AG04450 (cell line): ENCODE results near the gene HTRA1. TPM values are rescaled to one million over a fixed set of nuclear protein-coding genes. Genes with fewer than 3 reads are reported as not detected.

Experiments
- CTCF ChIA-PET: fragments of 300-600, 350-600 bp; formaldehyde crosslinking; extraction: SDS; loops from one replicate; lab custom pipeline; 2022; ENCODE audit warnings: antibody characterized with exemption, inconsistent platforms; lab: Charles Lee
- POLR2A ChIA-PET: fragments of 350-600 bp; formaldehyde crosslinking; extraction: SDS; loops from one replicate; lab custom pipeline; 2021; ENCODE audit warnings: antibody characterized with exemption, inconsistent platforms; lab: Yijun Ruan, JAX
- DNase-seq: peaks from one replicate; pipeline ENCODE4 v3.0.0-alpha.2; 2011; ENCODE audit warnings: low read depth, low spot score
- H3K27ac ChIP-seq: one replicate; pipeline ENCODE4 v1.5.1; 2012; ENCODE audit warnings: low read depth, low read length, control low read depth
- H3K27me3 ChIP-seq: one replicate; pipeline ENCODE4 v1.6.0; 2012; ENCODE audit warnings: low read length; ENCODE audit not compliant: control insufficient read depth, insufficient read depth
- H3K4me3 ChIP-seq: 2 replicates; pipeline ENCODE4 v1.5.1; 2011; ENCODE audit warnings: mild to moderate bottlenecking, low read depth, low read length, control low read depth
- H3K9me3 ChIP-seq: 2 replicates; pipeline ENCODE4 v1.5.1; 2012; ENCODE audit warnings: low read length; ENCODE audit not compliant: control insufficient read depth, insufficient read depth
- polyA minus RNA-seq: library from RNA; depleted of rRNA, polyadenylated mRNA; stranded (reverse); fragments of >200 nt; gene quantifications from 2 replicates; pipeline ENCODE4 v1.2.3, GENCODE V29; 2011; rRNA and poly(A)+ RNA removed
- polyA plus RNA-seq: library from polyadenylated mRNA; depleted of rRNA; stranded (reverse); fragments of >200 nt; gene quantifications from 2 replicates; pipeline ENCODE4 v1.2.3, GENCODE V29; 2011; rRNA removed
- TF ChIP-seq, protein P1 (sequence below): IDR thresholded peaks from 2 replicates; pipeline ENCODE4 v1.5.1; 2011; ENCODE audit warnings: low read depth, low read length, control low read depth, inconsistent platforms

The HTRA1 gene
- 179 and 187 TPM in 2 replicates for polyA plus RNA-seq
- polyA minus RNA-seq, result 30.3 and 32.8 TPM in 2 replicates

DNA sequence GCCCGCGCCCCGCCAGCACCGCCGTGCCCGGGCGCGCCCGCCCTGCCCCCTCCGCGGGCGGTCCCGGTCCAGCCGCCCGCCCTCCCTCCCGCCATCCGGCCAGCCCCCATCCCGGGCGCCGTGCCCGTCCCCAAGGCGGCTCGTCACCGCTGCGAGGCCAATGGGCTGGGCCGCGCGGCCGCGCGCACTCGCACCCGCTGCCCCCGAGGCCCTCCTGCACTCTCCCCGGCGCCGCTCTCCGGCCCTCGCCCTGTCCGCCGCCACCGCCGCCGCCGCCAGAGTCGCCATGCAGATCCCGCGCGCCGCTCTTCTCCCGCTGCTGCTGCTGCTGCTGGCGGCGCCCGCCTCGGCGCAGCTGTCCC, at the start of gene HTRA1:
Gene HTRA1 (plus strand): TSS at position 187 of the 362 bp plus-strand sequence. CDS start 100 bp downstream, at position 287.
- no peak for DNase-seq

DNA sequence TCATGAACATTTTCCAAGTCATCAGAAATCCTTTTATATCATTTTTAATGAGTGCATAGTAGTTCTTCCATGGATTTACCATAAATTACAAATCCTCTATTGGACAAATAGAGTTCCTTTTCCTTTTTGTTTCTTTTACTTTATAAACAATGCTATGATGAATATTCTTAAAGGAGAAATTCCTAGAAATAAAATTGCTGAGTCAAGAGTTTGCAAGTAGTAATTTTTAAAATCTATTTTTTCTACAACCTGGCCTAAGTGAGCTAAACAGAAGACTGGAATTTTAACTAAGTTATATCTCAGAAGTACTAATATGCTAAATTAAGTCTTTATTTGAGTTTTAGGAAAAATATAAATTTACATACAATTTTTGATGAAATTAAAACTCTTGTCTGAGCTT, 48.0 kb upstream of the HTRA1 start:
- DNase-seq, result no peak
- no peak overlapping the region for H3K4me3 ChIP-seq
- ChIA-PET CTCF (interaction anchor here (1.1 to 1.8 kb wide), 3 partner anchors 39 to 114 kb away, joined by 3 to 7 read pairs (median 4); no protein-coding TSS in a partner anchor), POLR2A (no interaction called here)
- H3K27me3 ChIP-seq, result no peaks in the 10 kb centered on the region
- H3K9me3 ChIP-seq, result no peaks in the 10 kb centered on the region
- H3K27ac ChIP-seq, result no peak overlapping the region
- TF ChIP-seq, protein P1, sequence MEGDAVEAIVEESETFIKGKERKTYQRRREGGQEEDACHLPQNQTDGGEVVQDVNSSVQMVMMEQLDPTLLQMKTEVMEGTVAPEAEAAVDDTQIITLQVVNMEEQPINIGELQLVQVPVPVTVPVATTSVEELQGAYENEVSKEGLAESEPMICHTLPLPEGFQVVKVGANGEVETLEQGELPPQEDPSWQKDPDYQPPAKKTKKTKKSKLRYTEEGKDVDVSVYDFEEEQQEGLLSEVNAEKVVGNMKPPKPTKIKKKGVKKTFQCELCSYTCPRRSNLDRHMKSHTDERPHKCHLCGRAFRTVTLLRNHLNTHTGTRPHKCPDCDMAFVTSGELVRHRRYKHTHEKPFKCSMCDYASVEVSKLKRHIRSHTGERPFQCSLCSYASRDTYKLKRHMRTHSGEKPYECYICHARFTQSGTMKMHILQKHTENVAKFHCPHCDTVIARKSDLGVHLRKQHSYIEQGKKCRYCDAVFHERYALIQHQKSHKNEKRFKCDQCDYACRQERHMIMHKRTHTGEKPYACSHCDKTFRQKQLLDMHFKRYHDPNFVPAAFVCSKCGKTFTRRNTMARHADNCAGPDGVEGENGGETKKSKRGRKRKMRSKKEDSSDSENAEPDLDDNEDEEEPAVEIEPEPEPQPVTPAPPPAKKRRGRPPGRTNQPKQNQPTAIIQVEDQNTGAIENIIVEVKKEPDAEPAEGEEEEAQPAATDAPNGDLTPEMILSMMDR, result no peak

More for the DNA sequence above, at the start of gene HTRA1:
- TF ChIP-seq, protein P1, result no peak
- POLR2A ChIA-PET, result interaction anchor here (0.7 kb wide), 1 partner anchor 43 kb away, joined by 3 read pairs; no protein-coding TSS in a partner anchor
- CTCF ChIA-PET, result no interaction called here
- peak within 1 kb of the TSS; percentile 77 for H3K4me3 ChIP-seq
- H3K9me3 ChIP-seq, result no peaks in the 10 kb centered on the region
- H3K27me3 ChIP-seq, result no peaks in the 10 kb centered on the region
- H3K27ac ChIP-seq, result peak within 1 kb of the TSS; percentile 57

DNA sequence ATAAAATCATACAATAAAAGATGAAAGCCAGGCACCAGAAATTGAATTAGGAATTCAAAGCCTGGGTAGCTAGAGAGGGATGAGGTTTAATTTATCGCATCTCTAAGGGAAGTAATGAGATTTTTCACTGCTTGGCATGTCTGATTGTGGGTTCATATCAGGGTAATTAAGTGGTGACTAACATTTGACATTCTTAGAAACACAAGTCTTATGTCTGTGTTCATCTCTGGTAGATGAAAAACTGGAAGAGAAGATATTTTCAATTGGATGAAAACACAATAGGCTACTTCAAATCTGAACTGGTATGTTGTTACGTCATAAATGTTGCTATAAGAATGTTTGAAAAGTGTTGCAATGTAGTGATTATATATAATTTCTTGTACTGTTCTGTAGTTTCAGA, 43.7 kb upstream of the HTRA1 start:
- TF ChIP-seq, protein P1, result no peak
- DNase-seq, result no peak
- Histone ChIP-seq H3K9me3 (no peaks in the 10 kb centered on the region), H3K27ac (no peak overlapping the region), H3K4me3 (no peak overlapping the region), H3K27me3 (no peaks in the 10 kb centered on the region)
- ChIA-PET POLR2A (no interaction called here), CTCF (interaction anchor here (0.7 kb wide), 1 partner anchor 275 kb away, joined by 4 read pairs; no protein-coding TSS in a partner anchor)

DNA sequence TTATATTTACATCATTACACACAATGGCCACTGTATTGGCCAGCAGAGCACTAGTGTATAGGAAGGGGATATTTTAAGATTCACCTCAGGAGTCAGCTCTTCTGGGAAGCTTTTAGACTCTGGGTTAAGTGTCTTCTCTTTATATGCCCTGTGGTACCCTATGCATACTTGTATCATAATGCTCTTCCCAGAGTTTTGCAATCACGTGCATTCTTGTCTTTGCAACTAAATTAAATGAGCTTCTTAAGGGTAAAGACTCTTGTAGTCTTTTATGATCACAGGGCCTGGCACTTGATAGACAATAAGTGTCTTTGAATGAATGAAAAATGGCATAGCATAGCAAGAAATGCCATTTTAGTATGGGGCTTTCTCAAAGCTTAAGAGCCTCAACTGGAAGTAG, 42.3 kb upstream of the HTRA1 start:
- POLR2A ChIA-PET, result interaction anchor here (0.5 to 1.7 kb wide), 2 partner anchors 36 to 45 kb away, joined by 4 to 6 read pairs; partner anchors contain the start of gene PLEKHA1

More for the DNA sequence above, 42.3 kb upstream of the HTRA1 start:
- Histone ChIP-seq H3K27me3 (no peaks in the 10 kb centered on the region), H3K27ac (no peak overlapping the region), H3K4me3 (no peak overlapping the region), H3K9me3 (no peaks in the 10 kb centered on the region)
- CTCF ChIA-PET, result interaction anchor here (1.2 to 2.2 kb wide), 5 partner anchors 16 to 151 kb away, joined by 3 to 27 read pairs (median 9); no protein-coding TSS in a partner anchor
- TF ChIP-seq, protein P1, result no peak
- no peak for DNase-seq
